Activated CD8-positive, alpha-beta memory T cell treated with anti-CD3 and anti-CD28 coated beads for 1 hour (primary cell): ENCODE results near the gene MTCH2.
"Not testable (repeated sequence)": the region's sequence is repeated elsewhere in the genome, so short reads cannot be mapped to it uniquely, and the experiment has no call there.

Source experiments
- DNase-seq, 2 donors: peaks; one replicate each; pipeline ENCODE4 v3.0.0-alpha.2; 2020; ENCODE audit warnings: low read depth in 1 of 2; ENCODE audit errors: extremely low read depth in 1 of 2

MTCH2 gene

DNA sequence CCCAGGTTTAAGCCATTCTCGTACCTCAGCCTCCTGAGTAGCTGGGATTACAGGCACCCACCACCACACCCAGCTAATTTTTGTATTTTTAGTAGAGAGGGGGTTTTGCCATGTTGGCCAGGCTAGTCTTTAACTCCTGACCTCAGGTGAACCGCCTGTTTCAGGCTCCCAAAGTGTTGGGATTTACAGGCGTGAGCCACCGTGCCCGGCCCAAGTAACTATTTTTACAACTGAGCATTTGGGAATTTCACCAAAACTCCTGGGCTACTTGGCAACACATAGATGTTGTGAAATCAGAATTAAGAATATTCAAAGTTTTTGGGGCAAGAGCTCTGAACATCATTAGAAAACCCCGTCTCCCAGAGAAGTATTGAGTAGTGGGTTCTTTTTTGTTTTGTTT lies 1.9 kb downstream of the MTCH2 start:
- not testable (repeated sequence) for DNase-seq

DNA sequence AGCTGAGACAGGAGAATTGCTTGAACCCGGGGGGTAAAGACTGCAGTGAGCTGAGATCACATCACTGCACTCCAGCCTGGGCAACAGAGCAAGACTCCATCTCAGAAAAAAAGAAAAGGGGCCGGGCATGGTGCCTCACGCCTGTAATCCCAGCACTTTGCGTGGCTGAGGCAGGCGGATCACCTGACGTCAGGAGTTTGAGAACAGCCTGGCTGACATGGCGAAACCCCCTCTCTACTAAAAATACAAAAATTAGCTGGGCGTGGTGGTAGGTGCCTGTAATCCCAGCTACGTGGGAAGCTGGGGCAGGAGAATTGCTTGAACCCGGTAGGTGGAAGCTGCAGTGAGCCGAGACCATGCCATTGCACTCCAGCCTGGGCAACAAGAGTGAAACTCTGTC lies 6.0 kb downstream of the MTCH2 start:
- not testable (repeated sequence) for DNase-seq

DNA sequence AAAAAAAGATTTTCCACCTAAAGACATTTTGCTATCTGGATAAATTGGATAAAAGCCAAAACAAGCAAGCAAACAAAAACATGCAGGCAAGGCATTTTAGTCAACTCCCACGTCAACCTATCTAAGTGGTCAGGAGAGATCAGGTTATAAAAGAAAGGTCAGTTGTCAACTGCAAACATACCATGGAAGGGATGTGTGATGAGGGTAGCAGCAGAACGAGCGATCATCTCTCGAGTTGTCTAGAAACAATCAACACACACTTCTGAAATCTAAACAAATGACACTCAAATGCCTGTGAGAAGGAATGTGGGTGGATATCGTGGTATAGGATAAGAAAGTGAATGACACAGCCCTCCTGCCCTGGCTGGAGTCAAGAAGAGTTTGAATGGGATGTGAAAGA lies 10.9 kb downstream of the MTCH2 start:
- DNase-seq: no peak

DNA sequence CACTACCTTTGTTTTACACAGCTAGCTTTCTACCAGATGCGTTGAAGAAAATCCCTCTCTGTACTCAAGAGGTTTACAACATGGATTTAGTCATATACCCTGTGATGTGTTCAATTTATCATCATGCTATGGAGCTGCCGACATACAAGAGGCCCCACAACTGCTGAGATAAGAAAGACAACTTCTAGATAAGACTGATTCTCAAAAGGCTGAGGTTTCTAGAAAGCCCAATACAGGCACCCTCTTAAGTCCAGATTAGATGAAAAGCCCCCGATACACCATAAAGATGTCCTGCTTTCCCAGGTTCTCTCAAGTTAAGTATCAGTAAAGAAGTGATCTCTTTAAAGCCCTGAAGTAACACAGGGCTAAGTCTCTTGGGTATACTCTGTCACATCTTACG lies 14.3 kb downstream of the MTCH2 start:
- DNase-seq: no peak

DNA sequence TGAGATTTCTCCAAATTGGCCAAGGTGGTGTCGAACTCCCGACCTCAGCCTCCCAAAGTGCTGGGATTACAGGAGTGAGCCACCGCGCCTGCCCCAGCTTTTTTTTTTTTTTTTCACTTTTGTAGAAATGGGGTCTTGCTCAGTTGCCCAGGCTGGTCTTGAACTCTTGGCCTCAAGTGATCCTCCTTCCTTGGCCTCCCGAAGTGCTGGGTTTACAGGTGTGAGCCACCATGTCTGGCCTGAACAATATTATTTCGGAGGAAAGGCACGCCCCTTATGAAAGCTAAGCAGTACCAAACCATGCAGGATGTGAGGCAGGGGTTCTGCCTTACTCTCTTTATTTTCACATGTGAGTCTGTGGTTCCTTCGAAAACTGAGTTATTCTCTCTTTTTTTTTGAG lies 16.1 kb downstream of the MTCH2 start:
- DNase-seq: no peak

DNA sequence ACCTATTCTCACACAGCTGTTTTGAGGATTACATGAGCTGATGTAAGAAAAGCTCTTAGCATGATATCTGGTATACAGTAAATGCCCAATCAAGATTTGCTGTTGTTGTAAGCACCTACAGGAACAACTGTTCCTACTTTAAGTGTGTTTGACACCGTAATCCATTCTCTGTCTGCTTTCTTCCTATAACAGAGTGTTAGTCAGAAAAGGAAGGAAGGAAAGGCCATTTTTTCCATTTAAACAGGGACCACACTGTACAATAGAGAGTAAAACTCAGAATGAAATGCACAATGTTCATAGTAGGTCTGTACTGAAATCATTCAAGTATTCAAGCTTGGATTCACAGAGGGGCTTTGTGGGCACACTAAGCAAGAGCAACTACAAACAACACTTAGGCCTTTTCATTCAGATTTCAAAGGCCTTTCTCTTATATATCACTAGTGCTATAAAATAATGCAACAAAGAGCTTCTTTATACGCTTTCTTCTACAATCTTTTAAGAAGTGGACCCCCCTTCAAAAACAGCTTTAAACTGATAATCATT lies 21.5 kb downstream of the MTCH2 start:
- no peak for DNase-seq

DNA sequence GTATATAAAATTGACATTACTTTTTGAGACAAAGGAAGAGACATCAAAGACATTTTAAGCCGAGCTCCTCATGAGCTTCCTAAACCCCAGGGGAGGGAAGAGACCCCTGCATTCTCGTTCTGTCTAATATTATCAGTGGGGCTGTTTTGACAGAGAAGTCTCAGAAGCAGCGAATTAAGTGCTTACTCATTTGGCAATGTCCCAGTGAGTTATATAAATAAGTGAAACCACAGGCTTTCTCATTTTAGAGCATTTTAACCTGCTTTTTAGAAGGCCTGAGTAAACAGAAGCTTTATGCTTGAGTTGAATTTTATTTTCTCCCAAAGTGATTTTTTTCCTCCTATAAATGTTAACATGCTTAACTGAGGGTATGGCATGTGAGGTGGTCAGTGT lies 24.9 kb downstream of the MTCH2 start:
- no peak for DNase-seq

DNA sequence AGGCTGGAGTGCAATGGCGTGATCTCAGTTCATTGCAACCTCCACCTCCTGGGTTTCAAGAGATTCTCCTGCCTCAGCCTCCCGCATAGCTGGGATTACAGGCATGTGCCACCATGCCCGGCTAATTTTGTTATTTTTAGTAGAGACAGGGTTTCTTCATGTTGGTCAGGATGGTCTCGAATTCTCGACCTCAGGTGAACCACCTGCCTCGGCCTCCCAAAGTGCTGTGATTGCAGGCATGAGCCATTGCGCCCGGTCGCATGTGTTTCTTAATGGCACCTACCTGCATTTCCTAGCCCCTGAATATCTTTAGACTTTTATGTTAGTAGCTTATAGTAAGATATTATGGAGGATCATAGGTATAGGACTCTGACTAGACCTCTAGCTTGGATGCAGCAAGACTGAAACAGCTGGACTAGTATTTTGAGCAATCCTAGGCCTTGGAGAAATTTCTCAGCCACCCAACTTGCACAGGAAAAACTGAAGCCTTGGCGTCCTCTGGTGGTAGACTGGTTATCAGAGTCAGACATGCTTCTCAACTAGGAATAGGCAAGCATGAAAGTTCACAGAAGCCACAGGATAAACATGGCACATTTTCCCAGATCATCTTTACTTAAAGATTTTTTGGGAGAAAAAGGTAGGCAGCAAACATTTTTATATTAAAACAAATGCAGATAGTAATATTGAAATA lies 25.5 kb downstream of the MTCH2 start:
- no peak for DNase-seq

DNA sequence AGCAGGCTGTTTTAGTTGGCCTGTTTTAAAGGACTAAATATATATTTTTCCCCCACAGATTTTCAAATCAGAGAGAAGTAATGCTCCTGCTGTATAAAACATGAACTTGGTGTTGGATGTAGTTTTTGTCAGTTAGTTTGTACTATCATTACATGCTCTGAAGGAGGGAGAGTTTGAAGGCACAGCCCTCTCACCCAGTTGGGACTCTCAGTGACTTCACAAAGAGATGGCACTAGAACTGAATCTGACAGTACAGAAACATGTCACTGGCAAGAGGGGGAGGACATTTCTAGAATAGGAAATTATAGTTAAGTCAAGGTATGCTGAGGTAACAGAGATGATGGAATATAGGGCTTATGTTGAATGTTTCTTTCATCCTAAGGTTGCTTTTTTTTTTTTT lies 27.1 kb downstream of the MTCH2 start:
- no peak for DNase-seq

DNA sequence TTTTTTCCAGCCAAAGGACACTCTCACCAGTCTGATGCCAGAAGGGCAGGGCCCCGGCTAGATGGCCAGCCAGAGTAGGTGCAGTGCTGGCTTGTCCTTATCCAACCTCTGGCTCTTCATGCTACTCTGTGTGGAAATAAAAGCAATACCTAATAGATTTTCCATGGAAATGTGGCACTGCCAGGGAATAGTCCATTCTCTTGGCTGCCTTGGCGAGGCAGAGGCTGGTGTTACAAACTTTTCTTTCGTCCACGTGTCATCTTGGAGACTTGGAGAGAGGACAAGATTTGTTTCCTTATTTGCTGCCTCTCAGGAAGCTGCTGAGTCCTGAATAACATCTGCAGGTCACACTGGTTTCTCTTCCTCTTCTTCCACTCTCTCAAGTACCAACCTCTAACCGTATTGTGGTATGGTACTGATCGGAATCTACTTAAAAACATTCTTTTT lies 31.0 kb downstream of the MTCH2 start:
- DNase-seq: no peak

DNA sequence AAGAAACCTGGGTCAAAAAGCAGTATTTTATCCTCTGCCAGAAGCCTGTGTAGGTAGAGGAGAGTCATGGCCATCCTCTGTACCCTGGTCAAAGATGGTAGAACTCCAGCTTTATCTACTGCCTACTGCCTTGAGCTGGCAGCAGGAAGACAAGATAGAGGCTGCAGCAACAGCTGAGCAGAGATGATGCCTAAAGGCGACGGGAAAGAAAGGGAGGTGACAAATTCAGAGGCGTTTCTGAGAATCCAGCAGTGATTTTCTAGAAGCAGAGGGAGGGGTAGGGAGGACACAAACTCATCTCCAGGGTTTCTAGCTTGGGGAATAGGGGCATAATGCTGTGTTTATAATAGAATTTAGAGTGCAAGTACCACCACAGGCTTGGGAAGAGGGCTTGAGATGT lies 32.7 kb downstream of the MTCH2 start:
- DNase-seq: no peak

DNA sequence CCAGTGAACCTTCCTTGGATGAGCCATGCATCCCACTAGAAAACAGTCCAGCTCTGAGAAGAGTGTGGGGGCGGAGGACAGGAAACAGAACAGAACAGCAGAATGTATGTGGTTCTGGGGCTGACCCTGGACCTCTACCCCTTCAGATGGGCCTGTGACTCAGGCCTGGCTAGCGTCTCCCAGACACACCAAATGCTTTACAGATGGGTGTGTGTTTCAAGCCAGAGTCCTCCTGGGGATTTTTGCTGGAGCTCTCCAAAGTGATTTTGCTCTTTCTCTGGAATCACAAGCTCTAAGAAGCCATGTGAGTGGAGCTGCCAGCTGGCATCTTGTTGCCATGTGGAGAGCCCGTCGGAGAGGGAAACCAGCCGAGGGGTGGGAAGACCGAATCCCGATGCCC lies 35.0 kb downstream of the MTCH2 start:
- DNase-seq: no peak

DNA sequence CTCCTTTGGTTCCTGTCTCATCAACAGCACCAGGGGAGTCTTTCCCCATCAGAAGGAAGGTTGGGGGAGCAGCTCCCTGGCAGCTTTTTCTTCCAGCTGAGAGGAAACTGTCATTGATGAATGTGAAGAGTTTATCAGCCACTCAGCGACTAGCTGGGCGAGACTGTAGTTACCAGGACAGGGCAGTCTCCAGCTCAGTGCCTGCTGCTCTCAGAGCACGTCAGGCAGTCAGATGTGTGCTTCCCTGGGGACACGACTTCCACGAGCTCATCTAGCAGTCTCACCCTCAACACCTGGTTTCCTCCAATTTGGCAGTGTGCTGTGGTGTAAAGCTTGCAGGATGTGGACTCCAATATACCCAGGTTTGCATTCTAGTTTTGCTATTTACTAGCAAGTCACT lies 35.6 kb downstream of the MTCH2 start:
- no peak for DNase-seq

DNA sequence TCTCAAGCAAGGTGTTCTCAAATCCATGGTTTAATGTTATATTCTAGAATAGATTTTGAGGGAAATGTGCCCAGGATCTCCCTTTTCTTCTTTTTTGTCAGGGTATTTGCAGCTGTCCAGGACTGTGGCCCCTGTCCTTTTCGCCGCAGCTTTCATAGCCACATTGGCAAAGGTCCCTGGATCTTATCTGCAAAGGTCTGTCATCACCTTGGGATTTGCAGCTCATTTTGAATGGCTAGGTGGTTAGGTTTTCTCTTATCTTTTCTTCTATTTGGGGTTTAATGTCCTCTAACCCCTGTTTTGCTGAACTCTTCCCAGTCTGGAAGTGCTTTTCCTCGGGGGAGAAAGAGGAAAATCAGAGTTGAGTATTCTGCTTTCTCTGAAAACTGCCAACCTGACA lies 36.4 kb downstream of the MTCH2 start:
- no peak for DNase-seq

DNA sequence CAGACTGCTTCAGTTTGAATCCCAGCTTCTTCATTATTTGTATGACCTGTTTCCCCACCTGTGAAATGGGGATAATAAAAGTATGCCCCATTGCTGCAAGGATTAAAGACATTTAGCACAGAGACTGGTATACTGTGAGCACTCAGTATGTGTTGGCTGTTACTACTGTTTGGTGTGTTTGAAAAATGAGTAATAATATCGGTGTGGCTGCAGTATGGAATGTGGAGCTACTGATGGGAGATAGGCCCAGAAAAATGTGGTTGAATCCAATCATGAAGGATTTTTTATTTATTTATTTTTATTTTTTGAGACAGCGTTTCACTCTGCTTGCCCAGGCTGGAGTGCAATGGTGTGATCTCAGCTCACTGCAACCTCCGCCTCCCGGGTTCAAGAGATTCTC lies 39.1 kb downstream of the MTCH2 start:
- DNase-seq: no peak

DNA sequence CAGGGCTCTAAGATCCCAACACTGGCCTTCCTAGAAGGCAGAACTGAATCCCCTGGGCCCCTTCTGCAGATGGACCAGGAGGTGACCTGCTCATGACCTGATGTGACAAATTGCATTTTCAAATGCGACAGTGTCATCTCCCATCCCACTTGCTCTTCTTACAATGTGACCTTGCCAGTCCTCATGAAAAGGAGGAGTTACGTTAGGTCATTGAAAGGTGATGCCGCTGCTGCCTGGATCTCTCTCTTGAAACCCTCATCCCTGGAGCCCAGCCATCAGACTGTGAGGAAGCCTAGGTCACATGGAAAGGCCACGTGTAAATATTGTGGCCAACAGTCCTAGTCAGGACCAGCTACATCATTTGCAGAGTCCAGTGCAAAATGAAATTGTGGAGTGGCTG lies 42.5 kb downstream of the MTCH2 start:
- DNase-seq: no peak

DNA sequence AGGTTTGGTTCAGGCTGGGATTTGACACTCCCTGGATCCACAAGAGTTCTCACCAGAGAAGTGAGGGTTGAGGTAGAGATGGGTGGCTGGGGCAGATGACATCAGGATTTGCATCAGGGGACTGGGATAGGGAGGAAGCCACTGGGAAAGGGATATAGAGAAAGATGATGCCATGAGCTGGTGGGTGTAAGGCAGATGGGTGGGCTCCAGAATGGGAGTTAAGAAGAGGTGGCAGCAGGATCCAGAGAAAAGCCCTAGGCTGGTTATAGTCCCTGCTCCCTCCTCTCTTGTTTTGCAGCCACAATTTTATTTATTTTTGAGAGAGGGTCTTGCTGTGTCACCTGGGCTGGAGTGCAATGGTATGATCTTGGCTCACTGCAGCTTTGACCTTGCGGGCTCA lies 46.4 kb downstream of the MTCH2 start:
- no peak for DNase-seq

DNA sequence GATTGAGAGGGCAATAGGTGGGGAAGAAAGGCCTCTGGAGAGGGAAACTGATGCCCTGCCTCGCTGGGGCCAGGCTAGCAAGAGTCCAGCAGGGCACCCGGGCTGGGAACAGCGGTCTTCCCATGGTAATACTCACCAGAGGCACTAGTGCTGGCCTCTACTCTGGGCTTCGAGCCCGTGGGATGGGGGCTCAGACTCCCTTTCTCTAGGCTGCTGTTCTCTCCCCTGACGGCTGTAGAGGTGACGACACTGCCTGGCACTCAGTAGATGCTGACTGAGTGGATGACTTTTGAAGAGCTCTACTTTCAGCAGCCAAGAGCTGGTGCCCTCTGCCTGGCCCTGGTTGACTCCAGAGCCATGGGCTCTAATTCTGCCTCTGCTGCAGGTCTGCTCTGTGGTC lies 47.3 kb downstream of the MTCH2 start:
- DNase-seq: no peak

DNA sequence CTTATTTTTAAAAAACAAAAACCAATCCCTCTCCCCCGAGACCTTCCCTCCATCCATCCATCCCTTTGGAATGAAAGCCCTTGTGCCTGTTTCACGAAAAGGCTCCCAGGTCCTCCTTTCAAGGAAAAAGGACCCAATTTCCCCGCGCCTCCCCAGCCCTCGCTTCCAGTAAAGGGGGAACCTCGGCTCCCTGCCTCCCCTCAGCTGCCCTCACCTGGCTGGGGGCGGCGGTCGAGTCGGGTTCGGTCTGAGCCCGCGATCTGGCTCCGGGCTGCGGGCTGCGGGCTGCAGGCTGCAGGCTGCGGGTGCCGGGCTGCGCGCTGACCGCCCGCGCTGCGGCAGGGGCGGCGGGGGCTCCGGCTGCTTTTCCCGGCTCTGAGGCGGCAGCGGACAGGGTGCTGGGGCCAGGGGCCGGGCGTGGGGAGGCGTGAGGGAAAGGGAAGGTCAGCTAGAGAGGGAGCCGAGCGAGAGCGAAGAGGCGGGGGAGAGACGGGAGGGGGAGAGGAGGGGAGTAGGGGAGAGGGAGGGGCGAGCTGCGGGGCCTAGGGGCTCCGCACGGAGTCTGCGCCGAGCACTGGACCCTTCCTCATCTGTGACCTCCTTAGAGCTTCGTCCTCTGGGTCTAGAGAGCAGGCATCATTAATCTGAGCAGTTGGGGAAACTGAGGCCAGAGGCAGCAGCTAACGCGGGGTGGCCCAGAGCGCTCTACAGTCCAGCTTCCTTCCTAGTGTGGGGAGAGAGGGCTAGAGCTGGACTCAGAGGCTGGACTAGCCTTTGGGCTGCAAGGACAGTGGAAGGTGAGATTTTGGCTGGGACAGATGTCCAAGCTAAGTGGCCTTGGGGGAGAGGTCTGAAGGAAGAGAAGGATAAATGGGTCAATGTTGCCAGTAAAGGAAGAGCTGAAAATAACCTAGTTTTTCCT lies 48.2 kb downstream of the MTCH2 start, which contains the start of gene C1QTNF4:
TSS of gene C1QTNF4 (minus strand) at position 478 of the 922 bp plus-strand sequence. CDS start 3,601 bp downstream, outside the sequence.
- no peak for DNase-seq

DNA sequence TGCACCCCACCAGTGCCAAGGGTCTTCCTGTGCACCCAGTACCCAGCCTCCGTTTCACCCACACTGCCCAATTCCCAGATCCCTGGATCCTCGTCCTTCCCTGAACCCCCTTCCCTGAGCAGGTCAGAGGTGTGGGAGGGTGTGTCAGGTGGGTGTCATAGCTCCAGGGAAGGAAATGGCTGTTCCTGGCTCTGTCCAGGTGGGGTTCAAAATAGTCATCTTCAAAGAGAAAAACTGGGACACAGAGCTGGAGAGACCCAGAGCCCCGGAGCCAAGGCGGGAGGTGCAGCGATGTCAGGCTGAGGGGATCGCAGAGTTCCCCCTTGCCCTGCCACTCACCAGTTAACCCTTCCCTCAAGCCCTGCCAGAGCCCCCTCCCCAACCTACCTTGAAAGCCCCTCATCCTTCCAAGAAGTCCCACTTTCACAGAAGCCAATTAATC lies 48.8 kb downstream of the MTCH2 start:
- no peak for DNase-seq

DNA sequence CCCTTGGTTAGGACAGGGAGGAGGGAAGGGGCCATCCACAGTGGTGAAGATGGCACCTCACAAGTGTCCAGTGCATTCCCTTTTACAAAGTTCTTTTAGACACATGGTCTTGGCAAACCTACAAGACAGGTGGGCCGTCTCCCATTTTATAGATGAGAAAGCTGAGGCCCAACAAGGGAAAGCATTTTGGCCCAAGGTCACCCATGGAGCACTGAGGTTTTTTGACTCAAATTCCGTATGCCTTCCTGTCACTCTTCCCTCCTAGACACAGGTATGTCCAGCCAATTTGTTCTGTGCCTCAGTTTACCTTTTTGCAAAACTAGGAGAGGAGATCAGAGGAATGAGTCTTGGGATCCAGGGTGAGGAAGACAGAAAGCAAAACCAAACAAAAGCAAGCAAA lies 49.4 kb downstream of the MTCH2 start:
- no peak for DNase-seq

DNA sequence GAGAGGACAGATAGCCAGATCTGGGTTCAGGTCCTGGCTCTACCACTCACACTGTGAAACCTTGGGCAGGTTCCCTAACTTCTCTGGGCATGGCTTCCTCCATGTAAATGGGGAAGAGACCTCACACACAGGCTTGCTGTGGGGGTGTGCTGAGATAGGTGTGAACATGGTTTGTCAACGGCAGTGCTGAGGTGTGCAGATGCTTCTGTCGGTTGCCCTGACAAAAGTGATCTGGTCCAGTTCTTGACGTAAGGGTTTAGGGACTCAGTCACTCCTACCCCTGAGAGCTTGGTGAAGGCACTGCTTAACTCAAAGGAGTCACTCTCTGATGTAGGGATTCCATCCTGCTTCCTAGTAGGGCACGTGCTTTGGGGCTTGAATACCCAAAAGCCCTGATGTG lies 50.1 kb downstream of the MTCH2 start:
- DNase-seq: no peak
